Measurements from ENCODE around the gene SUMO3. TPM values are rescaled to one million over a fixed set of nuclear protein-coding genes. Genes with fewer than 3 reads are reported as not detected.

The SUMO3 gene
- total and polyA plus RNA-seq, 2 of the 4 experiments (the other 2 are of a cell fraction) = 64.9 to 101 TPM

DNA sequence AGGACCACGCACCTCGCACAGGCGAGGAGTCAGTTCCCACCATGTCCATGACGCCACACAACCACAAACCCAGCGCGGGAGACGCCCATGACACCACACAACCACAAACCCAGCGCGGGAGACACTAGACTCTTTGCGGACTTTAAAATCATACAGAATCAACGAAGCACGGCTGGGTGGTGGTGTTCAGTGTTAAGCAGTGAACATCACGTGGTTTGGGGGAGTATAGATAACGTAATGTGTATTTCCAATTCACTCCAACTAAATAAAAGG, 36.5 kb upstream of the SUMO3 start:
- POLR2A ChIA-PET (ENCODE audit: unreplicated experiment) = no interaction called here

More for the DNA sequence above, 36.5 kb upstream of the SUMO3 start:
- Histone ChIP-seq H2BK15ac (ENCODE audit: low read depth, low read length) (no peak overlapping the region), H3K9me3 (ENCODE audit: control insufficient read depth, insufficient read depth, low read length) (no peaks in the 10 kb centered on the region), H3K4me3 (ENCODE audit: insufficient read depth, low read depth, low read length) (no peak overlapping the region), H3K9ac (ENCODE audit: low read depth, low read length) (no peak overlapping the region), H3K18ac (ENCODE audit: low read depth, low read length) (no peak overlapping the region), H3K27ac (ENCODE audit: insufficient read depth, low read length) (no peak overlapping the region), H2AK5ac (ENCODE audit: low read depth, low read length) (no peak overlapping the region), H4K5ac (ENCODE audit: low read depth, low read length) (no peak overlapping the region), H3K36me3 (ENCODE audit: control insufficient read depth, insufficient read depth, low read length) (peaks cover 72% of the 10 kb centered on the region), H3K23ac (ENCODE audit: low read depth, low read length) (no peak overlapping the region), H2AFZ (replicated peaks; ENCODE audit: low read length, poor library complexity) (no peak overlapping the region), H3K4me1 (ENCODE audit: control insufficient read depth, insufficient read depth, low read length) (no peaks in the 10 kb centered on the region), H3K27me3 (ENCODE audit: control insufficient read depth, insufficient read depth, low read length) (no peaks in the 10 kb centered on the region), H2BK5ac (ENCODE audit: low read depth, low read length, poor library complexity, severe bottlenecking) (no peak overlapping the region), H2BK120ac (ENCODE audit: low read depth, low read length) (no peak overlapping the region), H4K8ac (ENCODE audit: low read depth in 2 of 2, low read length in 2 of 2) (no peak overlapping the region), H2BK20ac (ENCODE audit: low read depth, low read length) (no peak overlapping the region), H3K9me1 (ENCODE audit: insufficient read depth, low read length) (peaks cover 5% of the 10 kb centered on the region; the same call in 1 of the 2 replicates), H2AK9ac (replicated peaks; ENCODE audit: low read depth, low read length, poor library complexity) (no peak overlapping the region), H3K79me1 (ENCODE audit: low read depth in 1 of 2, low read length in 2 of 2) (peaks cover 72 to 82% of the 10 kb centered on the region in 2 experiments), H3K4me2 (ENCODE audit: low read depth, low read length) (no peak overlapping the region), H3K4ac (ENCODE audit: low read depth, low read length) (no peak overlapping the region), H4K91ac (ENCODE audit: insufficient read depth, low read depth, low read length) (no peak overlapping the region), H4K20me1 (ENCODE audit: insufficient read depth, low read length) (peaks cover 63% of the 10 kb centered on the region), H3K14ac (replicated peaks; ENCODE audit: low read depth, low read length) (no peak overlapping the region), H3K56ac (ENCODE audit: extremely low read depth, insufficient read depth, low read length) (no peak overlapping the region)
- CTCF ChIA-PET = no interaction called here
- no peak for ATAC-seq (ENCODE audit: low read depth)
- BruUV-seq (replicated peaks) = no TSS peak
- in situ Hi-C loops (cut with MboI; ENCODE audit: low sequenced_read_pairs) = no loop called here
- TF ChIP-seq, protein P1, sequence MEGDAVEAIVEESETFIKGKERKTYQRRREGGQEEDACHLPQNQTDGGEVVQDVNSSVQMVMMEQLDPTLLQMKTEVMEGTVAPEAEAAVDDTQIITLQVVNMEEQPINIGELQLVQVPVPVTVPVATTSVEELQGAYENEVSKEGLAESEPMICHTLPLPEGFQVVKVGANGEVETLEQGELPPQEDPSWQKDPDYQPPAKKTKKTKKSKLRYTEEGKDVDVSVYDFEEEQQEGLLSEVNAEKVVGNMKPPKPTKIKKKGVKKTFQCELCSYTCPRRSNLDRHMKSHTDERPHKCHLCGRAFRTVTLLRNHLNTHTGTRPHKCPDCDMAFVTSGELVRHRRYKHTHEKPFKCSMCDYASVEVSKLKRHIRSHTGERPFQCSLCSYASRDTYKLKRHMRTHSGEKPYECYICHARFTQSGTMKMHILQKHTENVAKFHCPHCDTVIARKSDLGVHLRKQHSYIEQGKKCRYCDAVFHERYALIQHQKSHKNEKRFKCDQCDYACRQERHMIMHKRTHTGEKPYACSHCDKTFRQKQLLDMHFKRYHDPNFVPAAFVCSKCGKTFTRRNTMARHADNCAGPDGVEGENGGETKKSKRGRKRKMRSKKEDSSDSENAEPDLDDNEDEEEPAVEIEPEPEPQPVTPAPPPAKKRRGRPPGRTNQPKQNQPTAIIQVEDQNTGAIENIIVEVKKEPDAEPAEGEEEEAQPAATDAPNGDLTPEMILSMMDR (conservative IDR thresholded peaks at IDR 0.05; ENCODE audit: low read depth, low read length) = no peak
- TF ChIP-seq NFE2L2 (IDR thresholded peaks at IDR 0.05; ENCODE audit: low read depth, low read length) (no peak), BHLHE40 (IDR thresholded peaks at IDR 0.05; ENCODE audit: low read depth, low read length) (no peak), MAZ (IDR thresholded peaks at IDR 0.05; ENCODE audit: borderline replicate concordance, low read depth, low read length) (no peak)
- dilution Hi-C loops (cut with HindIII; ENCODE audit: low sequenced_read_pairs, unreplicated experiment) = no loop called here
- no peak for DNase-seq
- 100% methylated on average over 1 of the region's 14 CpGs; no CpG with 5 or more reads in 1 of the 2 experiments for WGBS, 2 experiments (ENCODE audit: extremely low coverage in 2 of 2, insufficient read length in 1 of 2)
- intact Hi-C loops (cut with micrococcal nuclease) = no loop called here

All from IMR-90 (cell line).